Measurements from ENCODE around the gene MANSC1. TPM values are rescaled to one million over a fixed set of nuclear protein-coding genes. Genes with fewer than 3 reads are reported as not detected.
A peak's percentile ranks its signal among the peaks of the same experiment; 100 is the strongest.

Gene MANSC1
- total RNA-seq: 3.4 TPM

DNA sequence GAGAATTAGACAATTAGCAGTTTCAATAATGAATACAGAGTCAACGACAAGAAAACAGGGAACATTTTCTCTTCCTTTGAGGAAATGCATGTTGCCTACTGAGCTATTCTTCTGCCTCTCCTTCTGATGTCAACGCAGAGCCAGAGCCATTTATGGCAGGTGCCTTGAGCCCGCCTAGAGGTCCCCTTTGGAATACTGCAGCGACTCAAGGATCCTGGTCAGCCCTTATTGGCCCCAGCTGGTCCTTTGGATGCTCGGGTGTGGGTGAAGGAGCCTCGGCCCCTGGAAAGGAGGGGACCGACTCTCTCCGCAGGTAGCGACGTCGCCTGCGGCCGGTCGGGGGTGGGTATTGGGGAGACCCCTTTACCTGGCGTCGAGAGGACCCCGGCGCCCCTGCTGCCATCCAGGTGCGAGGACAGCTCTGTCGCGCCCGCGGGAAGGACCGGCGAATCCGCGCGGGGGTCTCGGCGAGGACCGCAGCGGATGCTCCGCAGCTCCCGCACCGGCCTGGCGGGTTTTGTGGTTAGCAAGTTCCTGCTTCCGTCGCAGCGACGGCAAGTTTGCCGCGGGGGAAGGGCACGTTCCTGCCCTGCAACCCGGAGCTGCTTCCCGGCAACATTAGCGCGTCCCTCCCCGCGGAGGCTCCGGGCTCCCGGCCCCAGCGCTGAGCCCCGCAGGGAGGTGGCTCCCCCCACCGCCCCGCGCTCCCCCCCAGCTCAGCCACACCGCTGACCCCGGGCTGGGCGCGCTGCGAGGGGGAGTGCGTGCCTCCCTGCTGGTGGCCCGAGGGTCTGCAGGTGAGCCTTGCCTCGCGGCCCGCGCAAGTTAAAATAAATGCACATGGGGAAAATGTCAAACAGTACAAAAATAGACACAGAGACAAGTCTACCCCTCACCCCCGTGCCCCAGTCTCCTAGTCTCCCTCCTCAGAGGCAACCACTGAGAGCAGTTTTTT, at the start of gene MANSC1:
Gene MANSC1, minus strand, starts transcription at position 532 of the 955 bp plus-strand sequence. CDS start 6,928 bp downstream, outside the sequence.
- peak; percentile 27 for DNase-seq

DNA sequence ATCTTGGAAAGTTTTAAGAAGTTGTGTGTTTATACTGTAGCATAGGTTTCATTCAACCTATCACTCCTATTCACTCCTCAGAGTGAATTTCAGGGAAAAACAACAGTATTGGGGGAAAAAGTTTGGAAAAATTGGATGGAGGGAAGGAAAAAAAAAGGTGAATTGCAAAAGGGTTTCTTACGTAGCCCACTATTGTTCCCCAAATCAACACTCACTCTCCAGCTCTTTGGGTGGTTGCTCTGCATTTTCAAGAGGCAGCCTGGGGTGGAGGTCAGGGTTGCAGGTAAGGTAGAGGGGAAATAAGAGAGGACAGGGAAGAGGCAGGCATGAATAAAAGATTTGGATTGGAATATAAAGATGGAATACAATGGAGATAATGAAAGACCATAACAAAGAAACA, 49.1 kb upstream of the MANSC1 start:
- DNase-seq: no peak

DNA sequence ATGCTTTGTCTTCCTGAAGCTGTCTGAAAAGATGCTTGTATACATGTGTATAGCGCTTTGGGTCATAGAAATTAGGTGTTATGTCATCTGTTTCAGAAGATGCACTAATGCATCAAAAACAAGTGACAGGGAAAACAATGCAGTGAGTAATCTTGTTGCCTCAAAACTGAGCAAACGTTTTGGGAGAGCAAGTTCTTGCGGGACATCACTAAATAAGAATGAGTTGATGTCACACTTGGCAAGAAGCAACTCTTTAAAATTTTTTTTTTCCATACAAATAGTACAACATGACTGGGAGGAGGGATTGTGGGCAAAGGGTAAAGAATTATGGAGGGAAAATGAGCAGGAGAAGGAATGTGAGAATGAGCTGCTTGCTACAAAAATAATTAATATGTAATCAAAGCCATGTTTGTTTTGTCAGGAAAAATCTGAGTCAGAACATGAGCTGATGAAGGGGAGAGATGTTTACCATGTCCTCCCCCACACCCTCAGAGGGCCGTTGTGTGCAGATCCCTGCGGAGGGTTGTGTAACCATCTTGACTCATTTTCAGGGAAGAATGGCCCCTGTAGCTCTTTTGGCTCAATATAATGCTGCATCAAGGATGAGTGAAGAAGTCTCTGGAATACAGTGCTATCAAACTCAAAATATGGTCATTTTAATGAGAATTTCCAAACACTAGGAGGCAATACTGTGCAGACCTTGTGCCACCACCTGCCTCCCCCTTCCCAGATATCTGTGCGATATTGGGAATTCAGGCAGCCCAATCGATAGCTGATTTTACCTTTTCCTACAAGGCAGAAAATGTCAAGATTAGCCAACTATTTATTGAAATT, 48.2 kb upstream of the MANSC1 start:
- peak; percentile 97 for DNase-seq

DNA sequence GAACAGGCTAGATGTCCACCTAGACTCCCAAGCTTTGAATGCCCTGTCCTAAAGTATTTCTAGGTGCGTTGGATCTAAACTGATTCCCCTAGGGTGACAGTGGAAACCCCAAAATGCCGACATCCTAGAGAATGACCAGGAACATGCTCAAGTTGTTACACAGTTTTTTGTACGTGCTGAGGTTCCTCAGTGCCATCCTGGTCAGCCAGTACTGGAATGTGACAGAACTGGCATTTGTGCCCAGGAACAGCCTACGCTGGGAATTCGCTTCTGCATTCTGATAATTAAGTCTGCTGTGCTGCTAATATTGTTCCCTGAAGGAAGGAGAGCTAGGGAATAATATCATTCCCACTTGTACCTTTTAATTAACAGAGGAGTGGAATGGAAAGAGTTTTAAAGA, 47.1 kb upstream of the MANSC1 start:
- DNase-seq: no peak

GRCh38 chr12:12396694-12397093, 46.7 kb upstream of the MANSC1 start:
- DNase-seq: no peak

DNA sequence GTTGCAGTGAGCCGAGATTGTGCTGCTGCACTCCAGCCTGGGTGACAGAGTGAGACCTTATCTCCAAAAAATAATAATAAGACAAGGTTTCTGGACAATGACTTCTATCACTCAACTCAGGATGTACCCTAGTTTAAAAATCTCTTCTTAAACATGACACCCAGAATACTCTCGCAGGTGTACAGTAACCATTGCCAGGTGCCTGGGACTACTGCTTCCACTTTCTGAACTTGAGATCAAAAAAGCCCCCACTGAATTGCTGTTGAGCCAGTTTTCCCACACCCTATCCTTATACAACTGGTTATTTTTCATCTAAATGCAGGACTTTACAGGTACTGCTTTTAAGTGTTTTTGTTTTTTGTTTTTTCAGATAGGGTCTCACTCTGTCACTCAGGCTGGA, 43.1 kb upstream of the MANSC1 start:
- no peak for DNase-seq

DNA sequence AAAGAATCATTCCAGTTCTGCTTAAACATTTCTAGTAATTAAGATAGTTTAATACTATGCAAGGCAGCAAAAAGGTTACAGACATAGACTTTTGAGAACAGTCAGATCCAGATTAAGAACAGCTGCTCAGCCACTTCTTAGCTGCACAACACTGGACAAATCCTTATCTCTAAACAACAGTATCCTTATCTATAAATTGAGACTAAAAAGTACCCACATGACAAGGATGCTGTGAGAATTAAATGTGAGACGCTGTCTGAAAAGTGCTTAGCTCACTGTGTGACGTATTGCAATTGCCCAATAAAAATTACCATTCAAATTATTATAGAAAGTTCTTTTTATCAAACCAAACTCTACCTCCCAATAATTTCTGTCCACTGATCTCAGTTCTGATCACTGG, 42.4 kb upstream of the MANSC1 start:
- no peak for DNase-seq

- DNase-seq: peak; percentile 27
These were observed 37.5 kb upstream of the MANSC1 start for GRCh38 chr12:12387501-12387900.

GRCh38 chr12:12384571-12385340, 34.7 kb upstream of the MANSC1 start:
- DNase-seq: no peak

GRCh38 chr12:12381982-12382381, 31.9 kb upstream of the MANSC1 start:
- no peak for DNase-seq

DNA sequence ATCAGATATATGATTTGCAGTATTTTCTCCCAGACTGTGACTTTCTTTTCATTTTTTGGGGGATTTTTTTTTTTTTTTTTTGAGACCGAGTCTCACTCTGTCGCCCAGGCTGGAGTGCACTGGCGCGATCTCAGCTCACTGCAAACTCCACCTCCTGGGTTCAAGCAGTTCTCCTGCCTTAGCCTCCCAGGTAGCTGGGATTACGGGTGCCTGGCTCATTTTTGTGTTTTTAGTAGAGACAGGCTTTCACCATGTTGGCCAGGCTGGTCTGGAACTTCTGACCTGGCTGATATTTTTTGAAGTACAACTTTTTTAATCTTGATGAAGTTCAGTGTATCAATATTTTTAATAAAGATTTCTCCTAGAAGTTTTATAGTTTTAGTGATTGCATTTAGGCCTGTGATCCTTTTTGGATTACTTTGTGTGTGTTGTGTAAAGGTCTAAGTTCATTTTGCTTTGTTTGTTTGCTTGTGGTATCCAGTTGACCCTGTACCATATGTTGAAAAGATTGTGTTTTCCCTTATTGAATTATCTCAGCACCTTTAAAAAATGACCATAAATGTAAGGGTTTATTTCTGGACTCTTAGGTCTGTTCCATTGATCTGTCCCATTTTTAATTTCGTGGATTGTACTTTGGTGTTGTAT, 31.0 kb upstream of the MANSC1 start:
- no peak for DNase-seq

DNA sequence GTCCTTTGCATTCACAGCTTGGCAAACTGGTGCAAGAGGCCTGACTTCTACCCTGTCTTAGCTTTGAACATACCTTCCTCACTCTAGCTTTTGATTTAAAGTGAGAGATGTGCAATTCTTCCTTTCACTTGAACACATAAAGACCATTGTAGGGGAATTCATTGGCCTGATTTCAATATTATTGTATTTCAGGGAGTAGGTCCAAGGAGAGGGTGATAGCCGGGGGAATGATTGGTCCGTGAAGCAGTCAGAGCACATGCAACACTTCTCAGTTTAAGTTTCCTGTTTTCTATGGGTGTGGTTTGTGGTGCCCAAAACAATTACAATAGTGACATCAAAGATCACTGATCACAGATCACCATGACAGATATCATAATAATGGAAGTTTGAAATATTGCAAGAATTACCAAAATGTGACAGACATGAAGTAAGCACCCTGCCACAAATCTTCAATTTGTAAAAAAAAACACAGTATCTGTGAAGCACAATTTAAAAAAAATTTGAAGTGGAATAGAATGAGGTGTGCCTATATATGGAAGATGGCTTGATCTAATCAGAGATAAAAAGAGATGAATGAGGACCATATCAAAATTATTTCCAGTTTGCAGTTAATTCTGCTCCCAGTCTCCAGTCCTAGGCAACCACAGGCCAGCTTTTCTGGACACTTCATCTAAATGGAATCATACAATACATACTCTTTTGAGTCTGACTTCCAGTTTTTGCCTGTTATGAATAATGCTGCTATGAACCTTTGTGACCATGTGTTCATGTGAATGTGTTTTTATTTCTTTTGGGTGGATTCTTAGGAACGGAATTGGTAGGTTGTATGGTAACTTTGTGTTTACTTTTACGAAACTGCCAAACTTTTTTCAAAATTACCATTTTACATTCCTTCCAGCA, 30.0 kb upstream of the MANSC1 start:
- no peak for DNase-seq

DNA sequence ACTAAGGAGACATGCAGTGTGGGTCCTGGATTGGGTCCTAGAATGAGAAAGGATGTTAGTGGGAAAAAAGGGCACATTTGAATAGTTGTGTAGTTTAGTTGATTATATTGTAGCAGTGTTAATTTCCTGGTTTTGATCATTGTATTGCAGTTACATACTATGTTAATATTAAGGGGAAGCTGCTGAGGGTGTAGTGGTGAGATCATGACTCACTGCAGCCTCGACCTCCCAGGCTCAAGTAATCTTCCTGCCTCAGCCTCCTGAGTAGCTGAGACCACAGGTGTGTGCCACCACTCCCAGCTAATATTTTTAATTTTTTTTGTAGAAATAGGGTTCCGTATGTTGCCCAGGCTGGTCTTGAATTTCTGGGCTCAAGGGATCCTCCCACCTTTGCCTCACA, 28.6 kb upstream of the MANSC1 start:
- no peak for DNase-seq

- DNase-seq: peak; percentile 80
These were observed 26.8 kb upstream of the MANSC1 start for GRCh38 chr12:12376646-12377448.

GRCh38 chr12:12372946-12373722, 23.1 kb upstream of the MANSC1 start:
- no peak for DNase-seq

DNA sequence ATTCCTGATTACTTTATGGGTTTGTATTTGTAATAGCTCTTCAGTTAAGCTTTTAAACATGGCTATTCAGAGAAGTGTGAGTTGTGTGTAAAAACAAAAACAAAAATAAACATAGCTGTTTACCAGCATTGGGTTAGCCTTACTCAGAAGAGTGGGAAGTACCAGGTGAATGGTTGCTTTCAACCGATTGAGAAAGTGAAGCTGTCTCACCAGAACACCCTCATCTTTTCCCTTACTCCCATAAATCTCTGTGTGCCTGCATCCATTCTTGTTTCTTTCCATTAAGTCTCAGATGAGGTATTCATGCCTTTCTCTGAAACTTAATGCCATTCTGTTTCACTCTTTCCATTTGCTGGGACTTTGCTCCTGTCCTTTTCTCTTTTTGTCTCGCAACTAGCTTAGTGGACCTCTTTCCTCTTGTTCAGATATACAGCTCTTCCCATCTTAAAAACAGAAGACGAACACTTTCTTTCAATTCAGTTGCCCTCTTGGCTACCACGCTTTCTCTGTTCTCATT, 17.5 kb upstream of the MANSC1 start:
- DNase-seq: no peak

GRCh38 chr12:12366701-12367481, 16.8 kb upstream of the MANSC1 start:
- DNase-seq: no peak

DNA sequence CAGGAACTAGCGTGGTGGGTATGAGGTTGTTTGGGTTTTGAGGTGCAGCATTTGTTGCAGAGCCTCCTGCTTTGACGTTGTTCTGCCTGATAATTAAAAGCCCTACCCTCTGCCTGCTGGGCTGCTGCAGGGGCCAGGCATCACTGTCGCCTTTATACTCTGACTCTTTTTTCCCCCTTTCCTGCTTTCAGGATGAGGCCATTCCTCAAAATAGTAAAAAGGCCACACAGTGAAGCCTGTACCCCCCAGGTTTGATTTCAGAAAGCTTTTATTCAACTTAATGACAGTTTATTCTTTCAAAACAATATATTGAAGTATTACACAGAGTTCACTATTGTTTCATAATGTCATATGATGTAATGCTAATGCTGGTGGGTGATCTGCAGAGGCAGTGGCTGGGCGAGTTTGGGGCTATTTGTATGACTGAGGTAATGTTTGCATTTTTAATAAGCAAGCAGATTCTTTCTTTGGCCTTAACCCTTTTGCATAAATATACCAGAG, 15.9 kb upstream of the MANSC1 start:
- no peak for DNase-seq
